ENCODE data around the gene RRAS.
A peak's percentile ranks its signal among the peaks of the same experiment; 100 is the strongest.

RRAS gene

GRCh38 chr19:49651029-49651819 is 11.3 kb upstream of the RRAS start:
- Histone ChIP-seq H3K9me3 (ENCODE audit: insufficient read depth, low read depth, low read length) (no peaks in the 10 kb centered on the region), H3K9ac (ENCODE audit: low read depth, low read length) (no peak overlapping the region), H3K27ac (ENCODE audit: low read length) (no peak overlapping the region), H3K36me3 (ENCODE audit: insufficient read depth, low read depth, low read length) (peaks cover 76% of the 10 kb centered on the region), H3K4me3 (ENCODE audit: low read length) (no peak overlapping the region), H3K27me3 (ENCODE audit: insufficient read depth, low read length) (no peaks in the 10 kb centered on the region), H3K4me1 (ENCODE audit: insufficient read depth, low read length) (no peaks in the 10 kb centered on the region)

- Histone ChIP-seq H3K9me3 (ENCODE audit: insufficient read depth, low read depth, low read length) (no peaks in the 10 kb centered on the region), H3K4me1 (ENCODE audit: insufficient read depth, low read length) (peaks cover 7% of the 10 kb centered on the region), H3K27ac (ENCODE audit: low read length) (no peak overlapping the region), H3K27me3 (ENCODE audit: insufficient read depth, low read length) (no peaks in the 10 kb centered on the region), H3K36me3 (ENCODE audit: insufficient read depth, low read depth, low read length) (peaks cover 44% of the 10 kb centered on the region), H3K4me3 (ENCODE audit: low read length) (no peak overlapping the region), H3K9ac (ENCODE audit: low read depth, low read length) (no peak overlapping the region)
Measured at GRCh38 chr19:49646586-49646985, 6.6 kb upstream of the RRAS start.

- Histone ChIP-seq H3K36me3 (ENCODE audit: insufficient read depth, low read depth, low read length) (peaks cover 44% of the 10 kb centered on the region), H3K4me1 (ENCODE audit: insufficient read depth, low read length) (peaks cover 12% of the 10 kb centered on the region), H3K27ac (ENCODE audit: low read length) (no peak overlapping the region), H3K9ac (ENCODE audit: low read depth, low read length) (no peak overlapping the region), H3K27me3 (ENCODE audit: insufficient read depth, low read length) (no peaks in the 10 kb centered on the region), H3K9me3 (ENCODE audit: insufficient read depth, low read depth, low read length) (no peaks in the 10 kb centered on the region), H3K4me3 (ENCODE audit: low read length) (no peak overlapping the region)
Measured at GRCh38 chr19:49645995-49646394, 6.1 kb upstream of the RRAS start.

- Histone ChIP-seq H3K9ac (ENCODE audit: low read depth, low read length) (no peak overlapping the region), H3K27ac (ENCODE audit: low read length) (no peak overlapping the region), H3K4me1 (ENCODE audit: insufficient read depth, low read length) (peaks cover 12% of the 10 kb centered on the region), H3K9me3 (ENCODE audit: insufficient read depth, low read depth, low read length) (no peaks in the 10 kb centered on the region), H3K36me3 (ENCODE audit: insufficient read depth, low read depth, low read length) (peaks cover 44% of the 10 kb centered on the region), H3K4me3 (ENCODE audit: low read length) (no peak overlapping the region), H3K27me3 (ENCODE audit: insufficient read depth, low read length) (no peaks in the 10 kb centered on the region)
Measured at GRCh38 chr19:49645592-49645991, 5.6 kb upstream of the RRAS start.

- no peak overlapping the region; the same call in 1 of the 2 replicates for H3K9ac ChIP-seq (ENCODE audit: low read depth, low read length)
- peaks cover 12% of the 10 kb centered on the region for H3K27me3 ChIP-seq (ENCODE audit: insufficient read depth, low read length)
- H3K9me3 ChIP-seq (ENCODE audit: insufficient read depth, low read depth, low read length) = no peaks in the 10 kb centered on the region
- H3K27ac ChIP-seq (ENCODE audit: low read length) = no peak overlapping the region
- peaks cover 17% of the 10 kb centered on the region for H3K4me1 ChIP-seq (ENCODE audit: insufficient read depth, low read length)
- peak overlapping the region; percentile 99 for H3K4me3 ChIP-seq (ENCODE audit: low read length)
- H3K36me3 ChIP-seq (ENCODE audit: insufficient read depth, low read depth, low read length) = peaks cover 25% of the 10 kb centered on the region
Measured at GRCh38 chr19:49643466-49643865, 3.5 kb upstream of the RRAS start.

- peaks cover 12% of the 10 kb centered on the region for H3K27me3 ChIP-seq (ENCODE audit: insufficient read depth, low read length)
- H3K36me3 ChIP-seq (ENCODE audit: insufficient read depth, low read depth, low read length) = peaks cover 20% of the 10 kb centered on the region
- peak overlapping the region; percentile 99 for H3K9ac ChIP-seq (ENCODE audit: low read depth, low read length)
- peaks cover 17% of the 10 kb centered on the region for H3K4me1 ChIP-seq (ENCODE audit: insufficient read depth, low read length)
- peak overlapping the region; percentile 99 for H3K4me3 ChIP-seq (ENCODE audit: low read length)
- H3K27ac ChIP-seq (ENCODE audit: low read length) = peak overlapping the region; percentile 93
- H3K9me3 ChIP-seq (ENCODE audit: insufficient read depth, low read depth, low read length) = no peaks in the 10 kb centered on the region
Measured at GRCh38 chr19:49642492-49643035, 2.6 kb upstream of the RRAS start.

- Histone ChIP-seq H3K9me3 (ENCODE audit: insufficient read depth, low read depth, low read length) (no peaks in the 10 kb centered on the region), H3K9ac (ENCODE audit: low read depth, low read length) (peak within 1 kb of the TSS; percentile 99), H3K27me3 (ENCODE audit: insufficient read depth, low read length) (peaks cover 12% of the 10 kb centered on the region), H3K36me3 (ENCODE audit: insufficient read depth, low read depth, low read length) (peaks cover 13% of the 10 kb centered on the region), H3K4me1 (ENCODE audit: insufficient read depth, low read length) (peaks cover 17% of the 10 kb centered on the region), H3K4me3 (ENCODE audit: low read length) (peak within 1 kb of the TSS; percentile 99), H3K27ac (ENCODE audit: low read length) (peak within 1 kb of the TSS; percentile 95)
Measured at GRCh38 chr19:49641688-49642491, 1.9 kb upstream of the RRAS start, which contains the start of gene SCAF1. Gene SCAF1, plus strand, starts transcription at chr19:49642209. Its CDS starts 2,818 bp downstream, at chr19:49645027.

GRCh38 chr19:49639401-49640112 is 386 bp downstream of the RRAS start:
- Histone ChIP-seq H3K4me1 (ENCODE audit: insufficient read depth, low read length) (peaks cover 17% of the 10 kb centered on the region), H3K9me3 (ENCODE audit: insufficient read depth, low read depth, low read length) (no peaks in the 10 kb centered on the region), H3K4me3 (ENCODE audit: low read length) (peak overlapping the region; percentile 66), H3K9ac (ENCODE audit: low read depth, low read length) (peak overlapping the region; percentile 47; the same call in 1 of the 2 replicates), H3K27me3 (ENCODE audit: insufficient read depth, low read length) (peaks cover 12% of the 10 kb centered on the region), H3K36me3 (ENCODE audit: insufficient read depth, low read depth, low read length) (no peaks in the 10 kb centered on the region), H3K27ac (ENCODE audit: low read length) (no peak overlapping the region)

GRCh38 chr19:49637821-49638738 is 1.9 kb downstream of the RRAS start:
- Histone ChIP-seq H3K9ac (ENCODE audit: low read depth, low read length) (peak overlapping the region; percentile 48; the same call in 1 of the 2 replicates), H3K9me3 (ENCODE audit: insufficient read depth, low read depth, low read length) (no peaks in the 10 kb centered on the region), H3K27me3 (ENCODE audit: insufficient read depth, low read length) (peaks cover 12% of the 10 kb centered on the region), H3K4me3 (ENCODE audit: low read length) (peak overlapping the region; percentile 61), H3K36me3 (ENCODE audit: insufficient read depth, low read depth, low read length) (no peaks in the 10 kb centered on the region), H3K4me1 (ENCODE audit: insufficient read depth, low read length) (peaks cover 13% of the 10 kb centered on the region), H3K27ac (ENCODE audit: low read length) (no peak overlapping the region)

GRCh38 chr19:49636233-49636932 is 3.6 kb downstream of the RRAS start:
- Histone ChIP-seq H3K9me3 (ENCODE audit: insufficient read depth, low read depth, low read length) (no peaks in the 10 kb centered on the region), H3K27ac (ENCODE audit: low read length) (no peak overlapping the region), H3K27me3 (ENCODE audit: insufficient read depth, low read length) (peaks cover 12% of the 10 kb centered on the region), H3K9ac (ENCODE audit: low read depth, low read length) (no peak overlapping the region), H3K36me3 (ENCODE audit: insufficient read depth, low read depth, low read length) (no peaks in the 10 kb centered on the region), H3K4me3 (ENCODE audit: low read length) (no peak overlapping the region), H3K4me1 (ENCODE audit: insufficient read depth, low read length) (peaks cover 8% of the 10 kb centered on the region; the same call in 1 of the 2 replicates)

Measured in iPS-20b (cell line).